Neural crest cell (in vitro differentiated cells): ENCODE measurements around the gene EME1. TPM values are rescaled to one million over a fixed set of nuclear protein-coding genes. Genes with fewer than 3 reads are reported as not detected.
A peak's percentile ranks its signal among the peaks of the same experiment; 100 is the strongest.

Experiments used
- DNase-seq: peaks from one replicate; pipeline ENCODE4 v3.0.0; 2021; ENCODE audit warnings: low read depth, mixed read lengths, low spot score
- H3K27ac Mint-ChIP-seq: one replicate; pipeline ENCODE4 v1.8.0; 2021; ENCODE audit warnings: mild to moderate bottlenecking, mixed read lengths; ENCODE audit not compliant: unreplicated experiment
- H3K27me3 Mint-ChIP-seq: 2 replicates; pipeline ENCODE4 v1.8.0; 2021; ENCODE audit warnings: low read depth, mild to moderate bottlenecking, mixed read lengths
- H3K36me3 Mint-ChIP-seq: 2 replicates; pipeline ENCODE4 v1.8.0; 2021; ENCODE audit warnings: low read depth, mild to moderate bottlenecking, mixed read lengths
- H3K4me1 Mint-ChIP-seq: 2 replicates; pipeline ENCODE4 v1.8.0; 2021; ENCODE audit warnings: mixed read lengths
- H3K4me3 Mint-ChIP-seq: one replicate; pipeline ENCODE4 v1.8.0; 2021; ENCODE audit warnings: mild to moderate bottlenecking, mixed read lengths
- H3K9me3 Mint-ChIP-seq: 2 replicates; pipeline ENCODE4 v1.8.0; 2021; ENCODE audit warnings: mixed read lengths
- CTCF ChIP-seq: fragments of 200-600 bp; sonication (generic); conservative IDR thresholded peaks from 2 replicates; pipeline ENCODE4 v1.5.0; 2021; ENCODE audit warnings: antibody characterized with exemption, mild to moderate bottlenecking
- total RNA-seq: library from RNA; stranded (reverse); gene quantifications from 2 replicates; pipeline ENCODE4 v1.2.1, GENCODE V29; 2021

The EME1 gene
- total RNA-seq, 1 donor from 2014 or later, result 31.4 TPM

- no peaks in the 10 kb centered on the region for H3K36me3 Mint-ChIP-seq
- no peak for DNase-seq
- H3K9me3 Mint-ChIP-seq, result no peaks in the 10 kb centered on the region
- H3K4me1 Mint-ChIP-seq, result peaks cover 40% of the 10 kb centered on the region
- H3K4me3 Mint-ChIP-seq, result peak overlapping the region; percentile 82
- TF ChIP-seq CTCF, result no peak
- H3K27me3 Mint-ChIP-seq, result peaks cover 3% of the 10 kb centered on the region
- no peak overlapping the region for H3K27ac Mint-ChIP-seq
Measured at GRCh38 chr17:50362661-50363060, 10.4 kb upstream of the EME1 start.

- Mint-ChIP-seq H3K36me3 (no peaks in the 10 kb centered on the region), H3K9me3 (no peaks in the 10 kb centered on the region), H3K27me3 (peaks cover 3% of the 10 kb centered on the region), H3K27ac (peak overlapping the region; percentile 98), H3K4me1 (peaks cover 40% of the 10 kb centered on the region), H3K4me3 (peak overlapping the region; percentile 82)
- DNase-seq, result peak; percentile 65
- TF ChIP-seq CTCF, result no peak
Measured at GRCh38 chr17:50363217-50364060, 9.6 kb upstream of the EME1 start.

GRCh38 chr17:50364061-50364458, 9.0 kb upstream of the EME1 start:
- H3K4me3 Mint-ChIP-seq, result peak overlapping the region; percentile 82

GRCh38 chr17:50364715-50365114, 8.3 kb upstream of the EME1 start:
- H3K4me1 Mint-ChIP-seq, result peaks cover 40% of the 10 kb centered on the region
- no peaks in the 10 kb centered on the region for H3K36me3 Mint-ChIP-seq
- peaks cover 3% of the 10 kb centered on the region for H3K27me3 Mint-ChIP-seq
- no peaks in the 10 kb centered on the region for H3K9me3 Mint-ChIP-seq
- H3K27ac Mint-ChIP-seq, result no peak overlapping the region
- H3K4me3 Mint-ChIP-seq, result peak overlapping the region; percentile 66
- DNase-seq, result no peak
- TF ChIP-seq CTCF, result no peak

More at GRCh38 chr17:50364061-50364458, 9.0 kb upstream of the EME1 start:
- Mint-ChIP-seq H3K36me3 (no peaks in the 10 kb centered on the region), H3K27ac (peak overlapping the region; percentile 98), H3K27me3 (peaks cover 3% of the 10 kb centered on the region), H3K4me1 (peaks cover 40% of the 10 kb centered on the region), H3K9me3 (no peaks in the 10 kb centered on the region)
- no peak for TF ChIP-seq CTCF
- no peak for DNase-seq

- DNase-seq, result no peak
- Mint-ChIP-seq H3K9me3 (no peaks in the 10 kb centered on the region), H3K27me3 (peaks cover 3% of the 10 kb centered on the region), H3K4me3 (peak overlapping the region; percentile 66), H3K27ac (peak overlapping the region; percentile 57), H3K4me1 (peaks cover 40% of the 10 kb centered on the region), H3K36me3 (no peaks in the 10 kb centered on the region)
- TF ChIP-seq CTCF, result no peak
Measured at GRCh38 chr17:50365165-50365564, 7.9 kb upstream of the EME1 start.
